ENCODE results near the gene HFM1. TPM values are rescaled to one million over a fixed set of nuclear protein-coding genes. Genes with fewer than 3 reads are reported as not detected.
A peak's percentile ranks its signal among the peaks of the same experiment; 100 is the strongest.

Gene HFM1
- total and polyA plus RNA-seq, 9 of the 15 experiments (the other 6 are each of a cell fraction or from before 2014, with no cell fraction given), result 1.5 to 6.4 (median 3.7) TPM

DNA sequence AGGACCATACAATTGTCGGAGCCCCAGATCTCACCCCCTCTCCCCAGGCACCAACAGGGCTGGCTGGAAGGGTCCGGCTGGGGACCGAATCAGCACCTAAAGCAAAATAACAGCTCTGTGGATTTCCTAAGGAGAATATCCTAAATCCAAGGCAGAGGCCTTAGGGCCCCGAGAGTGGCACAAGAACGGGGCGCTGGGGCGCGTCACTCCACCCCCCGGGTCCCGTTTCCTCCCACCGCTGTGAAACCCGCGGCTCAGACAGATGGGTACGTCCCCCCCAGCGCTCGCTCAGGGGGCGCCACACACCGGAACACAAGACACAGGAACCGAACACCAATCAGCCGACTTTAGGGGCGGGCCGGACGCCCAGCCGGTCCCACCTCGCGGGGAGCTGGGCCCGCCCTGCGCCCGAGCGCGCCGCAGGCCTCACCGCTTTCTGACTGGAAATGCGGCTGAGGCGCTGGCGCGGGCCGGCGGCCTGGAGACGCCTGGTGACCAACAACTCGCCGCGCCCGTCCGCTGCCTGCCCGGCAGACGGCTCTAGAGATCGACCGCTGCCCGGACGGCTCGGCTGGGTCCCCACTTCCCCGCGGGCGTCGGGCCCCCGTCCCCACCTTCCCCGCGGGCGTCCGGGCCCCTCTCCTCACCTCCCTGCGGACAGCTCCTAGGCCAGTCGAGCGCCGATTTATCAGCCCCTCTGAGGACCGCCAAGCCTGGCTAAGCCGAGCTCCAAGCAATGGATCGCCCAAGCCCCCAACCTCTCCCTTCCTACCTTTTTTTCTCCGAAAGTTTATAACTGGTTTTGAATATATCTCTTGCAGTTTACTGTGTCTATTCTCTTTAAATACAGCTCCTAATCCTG, at the start of gene HFM1 (continued):
- TF ChIP-seq, protein P1, sequence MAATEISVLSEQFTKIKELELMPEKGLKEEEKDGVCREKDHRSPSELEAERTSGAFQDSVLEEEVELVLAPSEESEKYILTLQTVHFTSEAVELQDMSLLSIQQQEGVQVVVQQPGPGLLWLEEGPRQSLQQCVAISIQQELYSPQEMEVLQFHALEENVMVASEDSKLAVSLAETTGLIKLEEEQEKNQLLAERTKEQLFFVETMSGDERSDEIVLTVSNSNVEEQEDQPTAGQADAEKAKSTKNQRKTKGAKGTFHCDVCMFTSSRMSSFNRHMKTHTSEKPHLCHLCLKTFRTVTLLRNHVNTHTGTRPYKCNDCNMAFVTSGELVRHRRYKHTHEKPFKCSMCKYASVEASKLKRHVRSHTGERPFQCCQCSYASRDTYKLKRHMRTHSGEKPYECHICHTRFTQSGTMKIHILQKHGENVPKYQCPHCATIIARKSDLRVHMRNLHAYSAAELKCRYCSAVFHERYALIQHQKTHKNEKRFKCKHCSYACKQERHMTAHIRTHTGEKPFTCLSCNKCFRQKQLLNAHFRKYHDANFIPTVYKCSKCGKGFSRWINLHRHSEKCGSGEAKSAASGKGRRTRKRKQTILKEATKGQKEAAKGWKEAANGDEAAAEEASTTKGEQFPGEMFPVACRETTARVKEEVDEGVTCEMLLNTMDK (IDR thresholded peaks at IDR 0.05; ENCODE audit: borderline replicate concordance, insufficient read depth, low read depth, low read length, poor library complexity, severe bottlenecking), result peak; percentile 88
- TF ChIP-seq, protein P2, sequence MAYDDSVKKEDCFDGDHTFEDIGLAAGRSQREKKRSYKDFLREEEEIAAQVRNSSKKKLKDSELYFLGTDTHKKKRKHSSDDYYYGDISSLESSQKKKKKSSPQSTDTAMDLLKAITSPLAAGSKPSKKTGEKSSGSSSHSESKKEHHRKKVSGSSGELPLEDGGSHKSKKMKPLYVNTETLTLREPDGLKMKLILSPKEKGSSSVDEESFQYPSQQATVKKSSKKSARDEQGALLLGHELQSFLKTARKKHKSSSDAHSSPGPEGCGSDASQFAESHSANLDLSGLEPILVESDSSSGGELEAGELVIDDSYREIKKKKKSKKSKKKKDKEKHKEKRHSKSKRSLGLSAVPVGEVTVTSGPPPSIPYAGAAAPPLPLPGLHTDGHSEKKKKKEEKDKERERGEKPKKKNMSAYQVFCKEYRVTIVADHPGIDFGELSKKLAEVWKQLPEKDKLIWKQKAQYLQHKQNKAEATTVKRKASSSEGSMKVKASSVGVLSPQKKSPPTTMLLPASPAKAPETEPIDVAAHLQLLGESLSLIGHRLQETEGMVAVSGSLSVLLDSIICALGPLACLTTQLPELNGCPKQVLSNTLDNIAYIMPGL (CRISPR knock-in tag; IDR thresholded peaks at IDR 0.05), result 0 out of 2 replicates have a peak, but pooled peaks have one; percentile 44
- TF ChIP-seq FOSL1 (tag; conservative IDR thresholded peaks at IDR 0.05), result peak; percentile 36; the same call in 1 of the 2 replicates
- peak; percentile 67 for TF ChIP-seq U2AF1 (optimal IDR thresholded peaks at IDR 0.05; ENCODE audit: low read depth, low read length)
- no peak for TF ChIP-seq FOXM1 (IDR thresholded peaks at IDR 0.05; ENCODE audit: low read depth)
- 0 out of 2 replicates have a peak, but pooled peaks have one; percentile 39 for TF ChIP-seq FOXM1 (CRISPR knock-in tag; IDR thresholded peaks at IDR 0.05; ENCODE audit: low read depth)
- TF ChIP-seq SIN3B (IDR thresholded peaks at IDR 0.05; ENCODE audit: low read depth), result peak; percentile 54; the same call in 1 of the 2 replicates
- TF ChIP-seq ETV1 (tag; conservative IDR thresholded peaks at IDR 0.05; ENCODE audit: low read depth), result peak; percentile 26; the same call in 1 of the 2 replicates
- TF ChIP-seq CCNT2 (IDR thresholded peaks at IDR 0.05; ENCODE audit: borderline replicate concordance, extremely low read depth, insufficient read length, low read depth, low read length), result peak; percentile 72
- TF ChIP-seq EP300 (IDR thresholded peaks at IDR 0.05; ENCODE audit: low read length), result peak; percentile 1; the same call in 1 of the 2 replicates
- TF ChIP-seq ZFX (CRISPR knock-in tag; IDR thresholded peaks at IDR 0.05), result peak; percentile 98
- peak; percentile 63 for TF ChIP-seq CREM (IDR thresholded peaks at IDR 0.05; ENCODE audit: low read depth)
- TF ChIP-seq ETV6 (IDR thresholded peaks at IDR 0.05; ENCODE audit: borderline replicate concordance in 1 of 2, low read depth in 2 of 2, low read length in 1 of 2), result no peak
- no peak for TF ChIP-seq ETV6 (CRISPR knock-in tag; IDR thresholded peaks at IDR 0.05; ENCODE audit: borderline replicate concordance)
- TF ChIP-seq RBM25 (IDR thresholded peaks at IDR 0.05; ENCODE audit: low read depth, low read length, severe bottlenecking), result peak; percentile 30
- TF ChIP-seq KLF1 (tag; IDR thresholded peaks at IDR 0.05), result peak; percentile 42; the same call in 1 of the 2 replicates
- TF ChIP-seq FOXP1 (CRISPR knock-in tag; IDR thresholded peaks at IDR 0.05), result peak; percentile 90; the same call in 1 of the 2 replicates
- peak; percentile 69; the same call in 1 of the 2 replicates for TF ChIP-seq GATAD2A (IDR thresholded peaks at IDR 0.05)
- TF ChIP-seq MIER1 (IDR thresholded peaks at IDR 0.05; ENCODE audit: low read depth), result no peak
- TF ChIP-seq BCOR (IDR thresholded peaks at IDR 0.05), result 0 out of 2 replicates have a peak, but pooled peaks have one; percentile 5
- no peak for TF ChIP-seq TBL1XR1 (IDR thresholded peaks at IDR 0.05; ENCODE audit: low read length in 2 of 2)
- peak; percentile 62 for TF ChIP-seq PCBP1 (IDR thresholded peaks at IDR 0.05; ENCODE audit: low read depth, low read length, poor library complexity, severe bottlenecking)
- TF ChIP-seq C11orf30 (IDR thresholded peaks at IDR 0.05; ENCODE audit: low read depth), result 0 out of 2 replicates have a peak, but pooled peaks have one; percentile 13
- TF ChIP-seq RB1 (IDR thresholded peaks at IDR 0.05; ENCODE audit: low read depth), result peak; percentile 88
- TF ChIP-seq, protein P3, sequence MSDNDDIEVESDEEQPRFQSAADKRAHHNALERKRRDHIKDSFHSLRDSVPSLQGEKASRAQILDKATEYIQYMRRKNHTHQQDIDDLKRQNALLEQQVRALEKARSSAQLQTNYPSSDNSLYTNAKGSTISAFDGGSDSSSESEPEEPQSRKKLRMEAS (CRISPR knock-in tag; IDR thresholded peaks at IDR 0.05), result peak; percentile 79

Measured in K562 (cell line).